ENCODE results near the gene TSGA10IP.

The TSGA10IP gene

GRCh38 chr11:65903068-65903481 is 42.2 kb upstream of the TSGA10IP start:
- TF ChIP-seq POLR2AphosphoS5 (IDR thresholded peaks at IDR 0.05; ENCODE audit: low read depth, low read length) = no peak
- no peak for TF ChIP-seq POU2F2 (IDR thresholded peaks at IDR 0.05; ENCODE audit: low read depth, low read length)
- TF ChIP-seq TAF1 (IDR thresholded peaks at IDR 0.05; ENCODE audit: low read depth, low read length) = no peak
- no peak for TF ChIP-seq SPI1 (IDR thresholded peaks at IDR 0.05; ENCODE audit: low read depth, low read length)
- no peak for TF ChIP-seq POLR2A (IDR thresholded peaks at IDR 0.05; ENCODE audit: low read depth, low read length)
- TF ChIP-seq PAX5 (IDR thresholded peaks at IDR 0.05; ENCODE audit: insufficient read depth, low read length, severe bottlenecking) = no peak
- FAIRE-seq (no peak), DNase-seq (ENCODE audit: insufficient read length, low spot score) (no peak)

DNA sequence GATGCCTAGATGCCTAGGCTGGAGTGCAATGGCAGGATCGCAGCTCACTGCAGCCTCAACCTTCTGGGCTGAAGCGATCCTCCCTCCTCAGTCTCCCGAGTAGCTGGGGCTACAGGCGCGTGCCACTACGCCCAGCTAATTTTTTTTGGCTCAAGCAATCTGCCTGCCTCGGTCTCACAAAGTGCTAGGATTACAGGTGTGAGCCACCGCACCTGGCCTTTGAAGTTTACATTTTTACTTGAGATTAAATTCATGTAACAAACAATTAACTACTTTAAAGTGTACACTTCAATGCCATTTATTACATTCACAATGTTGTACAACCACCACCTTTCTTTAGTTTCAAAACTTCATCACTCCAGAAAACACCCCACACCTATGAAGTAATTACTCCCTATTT is 41.6 kb upstream of the TSGA10IP start:
- no peak for FAIRE-seq

DNA sequence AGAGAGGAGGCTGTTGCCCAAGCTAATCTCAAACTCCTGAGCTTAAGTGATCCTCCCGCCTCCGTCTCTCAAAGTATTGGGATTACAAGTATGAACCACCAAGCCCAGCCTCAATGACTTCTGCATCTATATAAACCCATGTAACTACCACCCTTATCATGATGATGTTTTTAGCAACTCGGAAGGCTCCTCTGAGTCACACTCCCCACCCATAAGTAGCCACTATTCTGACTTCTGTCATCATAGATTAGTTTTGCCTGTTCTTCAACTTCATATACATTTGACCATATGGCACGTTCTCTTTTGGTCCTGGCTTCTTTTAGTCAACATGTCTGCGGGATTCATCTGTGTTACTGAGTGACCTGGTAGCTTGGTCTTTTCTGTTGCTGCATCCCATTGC is 38.7 kb upstream of the TSGA10IP start:
- TF ChIP-seq PAX5 (IDR thresholded peaks at IDR 0.05; ENCODE audit: insufficient read depth, low read length, severe bottlenecking) = no peak
- FAIRE-seq (no peak), DNase-seq (ENCODE audit: insufficient read length, low spot score) (no peak)

More for the DNA sequence above, 41.6 kb upstream of the TSGA10IP start:
- DNase-seq (ENCODE audit: insufficient read length, low spot score) = no peak
- no peak for TF ChIP-seq POLR2AphosphoS5 (IDR thresholded peaks at IDR 0.05; ENCODE audit: low read depth, low read length)
- no peak for TF ChIP-seq POLR2A (IDR thresholded peaks at IDR 0.05; ENCODE audit: low read depth, low read length)
- no peak for TF ChIP-seq PAX5 (IDR thresholded peaks at IDR 0.05; ENCODE audit: insufficient read depth, low read length, severe bottlenecking)
- no peak for TF ChIP-seq SPI1 (IDR thresholded peaks at IDR 0.05; ENCODE audit: low read depth, low read length)
- TF ChIP-seq POU2F2 (IDR thresholded peaks at IDR 0.05; ENCODE audit: low read depth, low read length) = no peak
- TF ChIP-seq TAF1 (IDR thresholded peaks at IDR 0.05; ENCODE audit: low read depth, low read length) = no peak

DNA sequence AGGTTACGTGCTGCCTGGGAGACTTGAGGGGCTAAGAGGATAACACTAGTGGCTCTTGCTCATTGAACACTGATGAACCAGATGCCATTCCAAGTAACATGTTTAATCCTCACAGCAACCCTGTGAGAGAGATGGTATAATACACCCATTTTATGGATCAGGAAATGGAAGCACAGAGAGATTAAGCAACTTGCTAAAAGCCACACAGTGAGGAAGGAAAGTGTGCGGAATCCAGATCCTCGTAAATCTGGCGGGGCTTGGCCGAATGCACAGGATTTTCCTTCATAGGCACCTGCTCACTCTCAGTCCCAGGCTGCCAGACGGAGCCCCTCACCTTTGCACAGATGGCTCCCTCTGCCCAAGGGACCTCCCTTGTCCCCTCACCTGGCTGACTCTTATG is 37.4 kb upstream of the TSGA10IP start:
- no peak for DNase-seq (ENCODE audit: insufficient read length, low spot score)
- FAIRE-seq = no peak
- TF ChIP-seq PAX5 (IDR thresholded peaks at IDR 0.05; ENCODE audit: insufficient read depth, low read length, severe bottlenecking) (no peak), TAF1 (IDR thresholded peaks at IDR 0.05; ENCODE audit: low read depth, low read length) (no peak), POU2F2 (IDR thresholded peaks at IDR 0.05; ENCODE audit: low read depth, low read length) (no peak), POLR2A (IDR thresholded peaks at IDR 0.05; ENCODE audit: low read depth, low read length) (no peak), POLR2AphosphoS5 (IDR thresholded peaks at IDR 0.05; ENCODE audit: low read depth, low read length) (no peak), SPI1 (IDR thresholded peaks at IDR 0.05; ENCODE audit: low read depth, low read length) (no peak)

GRCh38 chr11:65911682-65912568 is 33.4 kb upstream of the TSGA10IP start:
- FAIRE-seq = no peak
- TF ChIP-seq SPI1 (IDR thresholded peaks at IDR 0.05; ENCODE audit: low read depth, low read length) = peak; percentile 76
- TF ChIP-seq POU2F2 (IDR thresholded peaks at IDR 0.05; ENCODE audit: low read depth, low read length) = no peak
- TF ChIP-seq TAF1 (IDR thresholded peaks at IDR 0.05; ENCODE audit: low read depth, low read length) = no peak
- DNase-seq (ENCODE audit: insufficient read length, low spot score) = no peak

- DNase-seq (ENCODE audit: insufficient read length, low spot score) (no peak), FAIRE-seq (no peak)
- TF ChIP-seq POLR2A (IDR thresholded peaks at IDR 0.05; ENCODE audit: low read depth, low read length) (no peak), PAX5 (IDR thresholded peaks at IDR 0.05; ENCODE audit: insufficient read depth, low read length, severe bottlenecking) (no peak), POLR2AphosphoS5 (IDR thresholded peaks at IDR 0.05; ENCODE audit: low read depth, low read length) (no peak), POU2F2 (IDR thresholded peaks at IDR 0.05; ENCODE audit: low read depth, low read length) (no peak), SPI1 (IDR thresholded peaks at IDR 0.05; ENCODE audit: low read depth, low read length) (no peak), TAF1 (IDR thresholded peaks at IDR 0.05; ENCODE audit: low read depth, low read length) (no peak)
These were observed 32.4 kb upstream of the TSGA10IP start for GRCh38 chr11:65912845-65913244.

DNA sequence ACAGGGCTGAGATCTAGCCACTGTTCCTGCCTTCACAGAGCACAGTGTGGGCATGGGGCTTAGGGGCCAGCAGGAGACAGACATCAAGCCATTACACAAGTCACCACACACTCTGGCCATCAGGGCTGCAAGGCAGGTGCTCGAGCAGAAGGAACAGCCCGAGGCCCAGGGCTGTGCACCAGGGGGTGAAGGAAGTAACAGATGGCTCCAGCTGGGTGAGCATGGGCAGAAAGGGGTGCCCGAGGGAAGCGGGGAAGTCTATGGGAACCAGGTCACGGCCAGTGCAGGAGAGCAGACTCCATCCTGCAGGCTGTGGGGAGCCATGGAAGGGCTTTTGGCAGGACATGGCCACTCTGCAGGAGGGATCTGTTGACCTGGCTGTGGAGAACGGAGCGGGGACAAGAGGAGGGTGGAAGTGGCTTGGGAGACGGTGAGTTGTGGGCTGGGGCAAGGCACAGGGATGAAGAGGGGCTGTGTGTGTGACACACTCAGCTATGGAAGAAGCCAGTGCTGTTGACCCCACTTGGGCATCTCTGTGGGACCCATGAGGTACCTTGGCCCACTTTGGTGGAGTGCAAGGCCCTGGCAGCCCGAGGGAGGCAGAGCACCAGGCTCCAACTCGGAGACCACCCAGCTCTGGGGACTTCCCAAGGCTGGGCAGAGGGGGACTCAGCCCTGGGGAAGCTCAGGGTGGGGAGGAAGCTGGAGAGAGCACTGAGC is 30.0 kb upstream of the TSGA10IP start:
- TF ChIP-seq PAX5 (IDR thresholded peaks at IDR 0.05; ENCODE audit: insufficient read depth, low read length, severe bottlenecking) (no peak), POU2F2 (IDR thresholded peaks at IDR 0.05; ENCODE audit: low read depth, low read length) (no peak), SPI1 (IDR thresholded peaks at IDR 0.05; ENCODE audit: low read depth, low read length) (no peak), POLR2A (IDR thresholded peaks at IDR 0.05; ENCODE audit: low read depth, low read length) (no peak), POLR2AphosphoS5 (IDR thresholded peaks at IDR 0.05; ENCODE audit: low read depth, low read length) (no peak; the same call in 1 of the 2 replicates), TAF1 (IDR thresholded peaks at IDR 0.05; ENCODE audit: low read depth, low read length) (no peak)

GRCh38 chr11:65915821-65916251 is 29.4 kb upstream of the TSGA10IP start:
- no peak for FAIRE-seq
- TF ChIP-seq TAF1 (IDR thresholded peaks at IDR 0.05; ENCODE audit: low read depth, low read length) (no peak), POLR2A (IDR thresholded peaks at IDR 0.05; ENCODE audit: low read depth, low read length) (peak; percentile 43; the same call in 1 of the 2 replicates), POLR2AphosphoS5 (IDR thresholded peaks at IDR 0.05; ENCODE audit: low read depth, low read length) (no peak), POU2F2 (IDR thresholded peaks at IDR 0.05; ENCODE audit: low read depth, low read length) (no peak), SPI1 (IDR thresholded peaks at IDR 0.05; ENCODE audit: low read depth, low read length) (no peak)
- DNase-seq (ENCODE audit: insufficient read length, low spot score) = no peak

More for the DNA sequence above, 30.0 kb upstream of the TSGA10IP start:
- FAIRE-seq (no peak), DNase-seq (ENCODE audit: insufficient read length, low spot score) (no peak)

- DNase-seq (ENCODE audit: insufficient read length, low spot score) = no peak
- FAIRE-seq = no peak
- TF ChIP-seq SPI1 (IDR thresholded peaks at IDR 0.05; ENCODE audit: low read depth, low read length) = no peak
- TF ChIP-seq POU2F2 (IDR thresholded peaks at IDR 0.05; ENCODE audit: low read depth, low read length) = no peak
- no peak for TF ChIP-seq POLR2AphosphoS5 (IDR thresholded peaks at IDR 0.05; ENCODE audit: low read depth, low read length)
- no peak for TF ChIP-seq TAF1 (IDR thresholded peaks at IDR 0.05; ENCODE audit: low read depth, low read length)
- TF ChIP-seq POLR2A (IDR thresholded peaks at IDR 0.05; ENCODE audit: low read depth, low read length) = no peak
- no peak for TF ChIP-seq PAX5 (IDR thresholded peaks at IDR 0.05; ENCODE audit: insufficient read depth, low read length, severe bottlenecking)
These were observed 28.9 kb upstream of the TSGA10IP start for GRCh38 chr11:65916391-65916790.

All from GM12891 (cell line).